Heart right ventricle (tissue), 16 donors: ENCODE measurements around the gene RUNX1. TPM values are rescaled to one million over a fixed set of nuclear protein-coding genes. Genes with fewer than 3 reads are reported as not detected.

ENCODE experiments used
- ATAC-seq, 8 donors: fragments of 200-7000 bp; cut with Tn5 transposase; one replicate each; pipeline ENCODE4 v1.9.1; 2020; ENCODE audit warnings: mild to moderate bottlenecking in 8 of 8, moderate library complexity in 8 of 8, moderate number of reproducible peaks in 1 of 8
- DNase-seq, 2 donors: peaks; one replicate each; pipeline ENCODE4 v3.0.0-alpha.2; 2020
- H3K27ac ChIP-seq, 10 donors: fragments of 200-600 bp; sonication (generic) in 2 of 10; one replicate each; pipeline versions ENCODE4 v1.5.0 to v1.8.0; 2020 to 2022; ENCODE audit warnings: mild to moderate bottlenecking in 3 of 10
- H3K27me3 ChIP-seq, 7 donors: fragments of 200-600 bp; one replicate each; pipeline ENCODE4 v1.8.0; 2021 to 2022; ENCODE audit warnings: mild to moderate bottlenecking in 2 of 7
- H3K36me3 ChIP-seq, 9 donors: fragments of 200-600 bp; sonication (generic) in 1 of 9; one replicate each; pipeline versions ENCODE4 v1.5.0 to v1.8.0; 2020 to 2022; ENCODE audit warnings: mild to moderate bottlenecking in 2 of 9
- H3K4me1 ChIP-seq, 9 donors: fragments of 200-600 bp; sonication (generic) in 1 of 9; one replicate each; pipeline versions ENCODE4 v1.5.0 to v1.8.0; 2020 to 2022; ENCODE audit warnings: mild to moderate bottlenecking in 4 of 9
- H3K4me3 ChIP-seq, 10 donors: fragments of 200-600 bp; sonication (generic) in 2 of 10; one replicate each; pipeline versions ENCODE4 v1.5.0 to v1.8.0; 2020 to 2022; ENCODE audit warnings: mild to moderate bottlenecking in 7 of 10, moderate library complexity in 2 of 10
- H3K9me3 ChIP-seq, 11 donors: fragments of 200-600 bp in 10 of 11; sonication (generic) in 2 of 11; one replicate each; pipeline versions ENCODE4 v1.5.0 to v1.8.0; 2013 to 2022; ENCODE audit warnings: mild to moderate bottlenecking in 2 of 11, control low read depth in 1 of 11, moderate library complexity in 1 of 11
- WGBS, 2 donors: extraction: QIAGEN DNeasy Blood & Tissue Kit; methylation state at CpG; one replicate each; pipeline ENCODE4 v1.1.7; 2013; ENCODE audit warnings: inconsistent platforms in 1 of 2; 5-methylcytosine and 5-hydroxymethylcytosine counted together
- intact Hi-C, 10 donors: fragments of 100-400 bp; cut with DNase I; formaldehyde crosslinking; loops; one replicate each; pipeline versions ENCODE4 v1.11.1 to v1.14.2; 2022
- polyA plus RNA-seq, 2 donors: library from polyadenylated mRNA; stranded (reverse); fragments of 200-250 nt; gene quantifications; one replicate each; pipeline ENCODE4 v1.2.3, GENCODE V29; 2013
- total RNA-seq, 10 donors: library from RNA; stranded (reverse); fragmentation: NEBNext Ultra II Directional in 3 of 10; extraction: Animal tissue kit (Norgen Biotek cat#: 25700) in 3 of 10; gene quantifications; one replicate each; pipeline versions ENCODE4 v1.2.1 to v1.2.4, GENCODE V29; 2021 to 2023
- TF ChIP-seq, protein P1 (sequence below), 9 donors: fragments of 200-600 bp; sonication (generic) in 2 of 9; IDR thresholded peaks; one replicate each; pipeline versions ENCODE4 v1.5.0 to v1.8.0; 2021 to 2022; ENCODE audit warnings: antibody characterized with exemption in 9 of 9, mild to moderate bottlenecking in 5 of 9, moderate library complexity in 1 of 9
- donor health status: Arrhythmogenic right ventricular cardiomyopathy.
- donor health status: ischemic (EF 13 %, LVEDD 7.1; RV severe dilation, severe dysfunction).
- donor health status: healthy with polysubstance abuse.
- donor health status: DM: no; HTN: yes; CAD: no.
- donor health status: DM: no; HTN: no; CAD: no.
- donor health status: ischemic (EF 25% LVEDD 6.9; RV normal size, moderate dysfunction).
- donor health status: ischemic (EF 25% LVEDD 5.7; RV mildly dilated, moderate dysfunction).
- donor health status: healthy.
- donor health status: DM: yes; HTN: yes; CAD: no.
- donor health status: Ischemic cardiomyopathy.
- donor health status: ischemic (EF 35%, LVEDD 5.7; RV mildly dilated, moderate dysfunction).
- donor health status: nonischemic (EF 11% LVEDD 7.7; RV severe dilation, severe dysfunction).
- donor health status: DM: yes; HTN: yes; CAD: no.
- donor health status: PGD.
- donor health status: ischemic (EF 29% LVEDD 5.4; RV normal size, mild dysfunction).
- donor health status: nonischemic (EF 23%, LVEDD 6.1; RV moderate dilation, normal function).

The RUNX1 gene
- total and polyA plus RNA-seq, 12 donors: 0.88 to 29.3 (median 3.5) TPM

DNA sequence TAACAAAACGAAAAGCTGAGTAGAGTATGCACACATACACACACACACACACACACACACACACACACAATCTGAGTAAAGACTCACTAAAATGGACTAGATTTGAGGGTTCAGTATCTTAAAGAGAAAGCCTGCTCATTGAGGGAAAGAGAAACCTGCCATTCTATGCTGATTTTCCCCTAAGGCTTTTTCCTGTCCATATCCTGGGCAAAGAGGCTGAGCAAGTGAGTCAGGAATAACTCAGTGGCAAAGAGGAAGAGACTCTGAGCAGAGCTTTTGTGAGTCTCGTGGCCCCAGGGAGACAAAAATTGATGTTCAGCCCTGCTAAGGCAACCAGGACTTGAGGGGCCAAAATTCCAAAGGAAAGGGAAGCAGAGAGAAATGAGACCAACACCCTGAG is 37.3 kb upstream of the RUNX1 start:
- no peaks in the 10 kb centered on the region for H3K36me3 ChIP-seq
- H3K4me1 ChIP-seq: peaks cover 0 to 9% (median 0%) of the 10 kb centered on the region in 9 donors
- no peak for DNase-seq
- intact Hi-C loops: no loop called here
- 43 to 55% methylated on average over 2 of the region's 2 CpGs for WGBS, 2 donors
- H3K9me3 ChIP-seq: no peaks in the 10 kb centered on the region
- TF ChIP-seq, protein P1, sequence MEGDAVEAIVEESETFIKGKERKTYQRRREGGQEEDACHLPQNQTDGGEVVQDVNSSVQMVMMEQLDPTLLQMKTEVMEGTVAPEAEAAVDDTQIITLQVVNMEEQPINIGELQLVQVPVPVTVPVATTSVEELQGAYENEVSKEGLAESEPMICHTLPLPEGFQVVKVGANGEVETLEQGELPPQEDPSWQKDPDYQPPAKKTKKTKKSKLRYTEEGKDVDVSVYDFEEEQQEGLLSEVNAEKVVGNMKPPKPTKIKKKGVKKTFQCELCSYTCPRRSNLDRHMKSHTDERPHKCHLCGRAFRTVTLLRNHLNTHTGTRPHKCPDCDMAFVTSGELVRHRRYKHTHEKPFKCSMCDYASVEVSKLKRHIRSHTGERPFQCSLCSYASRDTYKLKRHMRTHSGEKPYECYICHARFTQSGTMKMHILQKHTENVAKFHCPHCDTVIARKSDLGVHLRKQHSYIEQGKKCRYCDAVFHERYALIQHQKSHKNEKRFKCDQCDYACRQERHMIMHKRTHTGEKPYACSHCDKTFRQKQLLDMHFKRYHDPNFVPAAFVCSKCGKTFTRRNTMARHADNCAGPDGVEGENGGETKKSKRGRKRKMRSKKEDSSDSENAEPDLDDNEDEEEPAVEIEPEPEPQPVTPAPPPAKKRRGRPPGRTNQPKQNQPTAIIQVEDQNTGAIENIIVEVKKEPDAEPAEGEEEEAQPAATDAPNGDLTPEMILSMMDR (IDR thresholded peaks at IDR 0.05): no peak
- no peak overlapping the region for H3K4me3 ChIP-seq
- H3K27me3 ChIP-seq: peaks cover 0 to 16% (median 0%) of the 10 kb centered on the region in 7 donors
- peak in 1 of 8 donors; percentile 42 for ATAC-seq
- peak overlapping the region in 1 of 10 donors; percentile 10 for H3K27ac ChIP-seq

DNA sequence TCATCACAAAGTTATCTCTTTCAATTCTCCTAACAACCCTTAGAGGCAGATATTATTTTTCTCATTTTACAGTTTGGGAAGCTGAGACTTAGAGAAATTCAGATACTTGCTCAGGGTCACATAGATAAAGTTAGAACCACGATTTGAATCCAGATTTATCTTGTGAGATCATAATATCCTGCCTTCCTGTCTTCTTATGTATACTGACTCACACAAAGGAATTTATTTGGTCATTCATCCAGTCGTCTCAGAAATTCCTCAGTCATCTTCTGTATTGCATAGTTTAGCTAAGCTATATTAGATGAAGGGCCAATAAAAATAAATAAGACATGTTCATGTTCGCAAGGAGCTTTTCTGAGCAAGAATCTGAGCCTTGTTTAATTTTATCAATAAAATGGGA is 35.8 kb upstream of the RUNX1 start:
- intact Hi-C loops: no loop called here
- Histone ChIP-seq H3K4me3 (no peak overlapping the region), H3K4me1 (peaks cover 0 to 9% (median 0%) of the 10 kb centered on the region in 9 donors), H3K27ac (no peak overlapping the region), H3K9me3 (no peaks in the 10 kb centered on the region), H3K36me3 (no peaks in the 10 kb centered on the region), H3K27me3 (peaks cover 0 to 19% (median 0%) of the 10 kb centered on the region in 7 donors)
- 43 to 52% methylated on average over 3 of the region's 3 CpGs for WGBS, 2 donors
- no peak for ATAC-seq
- DNase-seq: no peak
- TF ChIP-seq, protein P1 (IDR thresholded peaks at IDR 0.05): no peak

DNA sequence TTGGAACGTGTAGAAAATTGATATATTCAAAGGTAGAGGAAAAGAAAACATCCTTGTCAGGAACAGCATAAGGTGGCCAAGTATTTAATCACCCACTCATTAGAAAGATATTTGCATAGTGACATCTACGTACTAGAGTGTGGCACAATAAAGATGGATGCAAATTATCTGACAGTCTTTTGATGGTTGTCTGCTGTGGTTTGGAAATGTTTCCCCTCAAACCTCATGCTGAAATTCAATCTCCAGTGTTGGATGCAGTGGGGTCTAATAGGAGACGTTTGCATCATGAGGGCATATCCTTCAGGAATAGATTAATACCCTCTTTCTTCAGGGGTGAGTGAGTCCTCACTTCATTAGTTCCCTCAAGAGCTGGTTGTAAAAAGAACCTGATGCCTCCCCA is 34.1 kb upstream of the RUNX1 start:
- WGBS, 2 donors: 80% methylated on average over 3 of the region's 3 CpGs

DNA sequence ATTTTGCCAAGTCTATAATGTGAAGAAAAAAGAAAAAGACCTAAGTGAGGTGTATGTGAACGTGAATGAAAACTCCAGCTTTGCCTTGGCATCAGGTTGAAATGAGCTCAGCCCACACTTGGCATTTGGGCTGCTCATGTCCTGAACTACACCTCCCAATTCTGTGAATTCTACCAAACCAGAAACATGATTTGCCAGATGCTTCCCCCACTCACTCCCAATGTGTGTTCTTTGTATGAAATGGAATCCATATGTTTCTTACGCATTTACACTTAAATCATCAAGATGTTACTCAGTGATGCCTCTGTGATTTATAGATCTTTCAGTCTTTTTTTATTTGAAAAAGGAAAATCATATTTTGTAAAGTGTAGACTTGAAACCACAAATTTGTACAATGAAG is 32.8 kb upstream of the RUNX1 start:
- H3K27me3 ChIP-seq: peaks cover 0 to 16% (median 0%) of the 10 kb centered on the region in 7 donors
- H3K27ac ChIP-seq: no peak overlapping the region
- no peaks in the 10 kb centered on the region for H3K36me3 ChIP-seq
- no peak for DNase-seq
- TF ChIP-seq, protein P1 (IDR thresholded peaks at IDR 0.05): no peak
- 84 to 88% methylated on average over 2 of the region's 2 CpGs for WGBS, 2 donors
- ATAC-seq: no peak
- H3K4me1 ChIP-seq: peaks cover 0 to 5% (median 0%) of the 10 kb centered on the region in 9 donors
- H3K4me3 ChIP-seq: no peak overlapping the region
- no peaks in the 10 kb centered on the region for H3K9me3 ChIP-seq
- intact Hi-C loops: no loop called here

More for the DNA sequence above, 34.1 kb upstream of the RUNX1 start:
- intact Hi-C loops: no loop called here
- DNase-seq: no peak
- Histone ChIP-seq H3K36me3 (no peaks in the 10 kb centered on the region), H3K27me3 (peaks cover 0 to 19% (median 0%) of the 10 kb centered on the region in 7 donors), H3K9me3 (no peaks in the 10 kb centered on the region), H3K27ac (no peak overlapping the region), H3K4me3 (no peak overlapping the region), H3K4me1 (peaks cover 0 to 9% (median 0%) of the 10 kb centered on the region in 9 donors)
- TF ChIP-seq, protein P1 (IDR thresholded peaks at IDR 0.05): no peak
- no peak for ATAC-seq
